ENCODE results near the gene GPR132. TPM values are rescaled to one million over a fixed set of nuclear protein-coding genes. Genes with fewer than 3 reads are reported as not detected.

The GPR132 gene
- total RNA-seq, 2 experiments from 2014 or later, result 64.4 to 66.7 TPM

- H3K27ac Mint-ChIP-seq, result peak overlapping the region; percentile 79
- peaks cover 64% of the 10 kb centered on the region for H3K36me3 Mint-ChIP-seq (ENCODE audit: low read depth)
- Histone ChIP-seq H3K9me3 (ENCODE audit: control insufficient read depth in 1 of 2, insufficient read depth in 1 of 2, low read length in 2 of 2) (no peaks in the 10 kb centered on the region), H3K4me3 (ENCODE audit: low read length) (no peak overlapping the region), H3K27me3 (ENCODE audit: control insufficient read depth in 1 of 2, insufficient read depth in 2 of 2, low read length in 2 of 2) (no peaks in the 10 kb centered on the region), H3K27ac (ENCODE audit: low read depth in 1 of 2, low read length in 2 of 2) (no peak overlapping the region), H3K36me3 (ENCODE audit: insufficient read depth, low read length) (peaks cover 65% of the 10 kb centered on the region), H3K4me1 (ENCODE audit: insufficient read depth, low read length) (no peaks in the 10 kb centered on the region)
- ChIA-PET POLR2A (no interaction called here), CTCF (no interaction called here)
- TF ChIP-seq CTCF (IDR thresholded peaks at IDR 0.05), result no peak
- no peaks in the 10 kb centered on the region for H3K27me3 Mint-ChIP-seq
- H3K4me3 Mint-ChIP-seq, result peak overlapping the region; percentile 20
- intact Hi-C loops (cut with DNase I, micrococcal nuclease), result no loop called here
- H3K9me3 Mint-ChIP-seq, result no peaks in the 10 kb centered on the region
- DNase-seq (peak in 1 of 14 experiments; percentile 1), ATAC-seq (ENCODE audit: poor library complexity) (no peak)
- H3K4me1 Mint-ChIP-seq (ENCODE audit: low read depth), result peaks cover 10% of the 10 kb centered on the region
Observed at GRCh38 chr14:105051182-105052109, 13.8 kb downstream of the GPR132 start.

DNA sequence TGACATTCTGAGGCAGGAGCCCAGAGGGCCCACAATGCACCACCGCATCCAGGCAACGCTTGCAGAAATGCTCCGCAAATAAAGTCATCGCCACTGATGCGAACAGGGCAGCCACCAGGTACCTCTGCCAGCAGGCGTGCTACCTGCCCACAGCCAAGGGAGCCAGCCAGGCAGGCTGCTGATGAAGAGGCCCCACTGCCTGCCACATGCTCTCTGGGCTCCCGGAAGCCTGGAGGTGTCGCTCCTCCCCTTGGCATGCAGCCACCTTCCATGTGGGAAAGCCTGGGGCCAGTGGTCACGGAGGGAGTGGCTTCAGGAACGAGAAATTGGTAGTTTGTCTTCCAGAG, 14.7 kb downstream of the GPR132 start:
- H3K27me3 Mint-ChIP-seq, result no peaks in the 10 kb centered on the region
- peaks cover 16% of the 10 kb centered on the region for H3K4me1 Mint-ChIP-seq (ENCODE audit: low read depth)
- no peak overlapping the region for H3K27ac Mint-ChIP-seq
- TF ChIP-seq CTCF (IDR thresholded peaks at IDR 0.05), result no peak
- no peak overlapping the region for H3K27ac ChIP-seq (ENCODE audit: low read depth in 1 of 2, low read length in 2 of 2)
- peaks cover 7% of the 10 kb centered on the region for H3K4me1 ChIP-seq (ENCODE audit: insufficient read depth, low read length)
- no peak overlapping the region for H3K4me3 ChIP-seq (ENCODE audit: low read length)
- ATAC-seq (ENCODE audit: poor library complexity), result no peak
- intact Hi-C loops (cut with DNase I, micrococcal nuclease), result no loop called here
- H3K4me3 Mint-ChIP-seq, result no peak overlapping the region
- H3K36me3 Mint-ChIP-seq (ENCODE audit: low read depth), result peaks cover 60% of the 10 kb centered on the region
- no peaks in the 10 kb centered on the region for H3K9me3 Mint-ChIP-seq
- no peaks in the 10 kb centered on the region for H3K9me3 ChIP-seq (ENCODE audit: control insufficient read depth in 1 of 2, insufficient read depth in 1 of 2, low read length in 2 of 2)
- H3K27me3 ChIP-seq (ENCODE audit: control insufficient read depth in 1 of 2, insufficient read depth in 2 of 2, low read length in 2 of 2), result no peaks in the 10 kb centered on the region
- POLR2A ChIA-PET, result no interaction called here
- DNase-seq, result peak in 1 of 14 experiments; percentile 3
- CTCF ChIA-PET, result no interaction called here
- peaks cover 56% of the 10 kb centered on the region for H3K36me3 ChIP-seq (ENCODE audit: insufficient read depth, low read length)

DNA sequence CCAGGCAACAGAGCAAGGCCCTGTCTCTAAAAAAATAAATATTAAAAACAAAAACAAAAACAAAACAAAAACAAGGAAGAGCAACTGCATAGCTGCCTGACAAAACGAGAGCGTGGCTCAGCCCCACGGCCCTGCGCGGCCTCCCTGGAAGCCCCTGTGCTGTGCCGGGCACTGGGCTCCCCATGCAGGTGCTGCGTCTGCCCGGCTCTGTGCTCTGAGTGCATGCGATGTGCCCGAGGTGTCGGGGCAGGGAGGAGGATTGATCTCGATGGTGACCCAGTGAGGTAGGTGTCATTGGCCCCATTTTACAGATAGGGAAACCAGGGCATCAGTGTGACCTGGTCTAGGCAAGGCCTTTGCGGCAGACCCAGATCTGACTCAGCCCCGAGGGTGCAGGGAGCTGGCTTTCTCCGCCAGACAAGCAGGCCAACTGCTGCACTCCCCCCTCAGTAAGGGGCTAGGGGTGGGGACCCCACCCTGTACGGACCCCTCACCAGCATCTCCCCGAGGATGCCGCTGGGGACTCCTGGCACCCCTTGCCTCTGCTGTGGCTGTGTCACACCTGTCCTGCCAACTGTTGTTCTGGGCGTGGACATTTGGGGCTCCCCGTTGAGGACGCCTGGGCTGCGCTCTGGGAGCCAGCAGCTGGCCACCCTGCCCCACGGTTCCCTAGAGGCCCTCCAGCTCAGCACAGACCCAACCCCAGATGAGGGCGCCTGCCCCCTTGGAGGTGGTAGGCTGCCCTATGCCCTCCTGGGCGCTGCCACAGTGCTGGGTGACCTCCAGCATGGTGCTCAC, 15.3 kb downstream of the GPR132 start:
- TF ChIP-seq CTCF (IDR thresholded peaks at IDR 0.05), result no peak
- Histone ChIP-seq H3K4me1 (ENCODE audit: insufficient read depth, low read length) (peaks cover 10% of the 10 kb centered on the region), H3K4me3 (ENCODE audit: low read length) (no peak overlapping the region), H3K27ac (ENCODE audit: low read depth in 1 of 2, low read length in 2 of 2) (no peak overlapping the region), H3K36me3 (ENCODE audit: insufficient read depth, low read length) (peaks cover 51% of the 10 kb centered on the region), H3K27me3 (ENCODE audit: control insufficient read depth in 1 of 2, insufficient read depth in 2 of 2, low read length in 2 of 2) (no peaks in the 10 kb centered on the region), H3K9me3 (ENCODE audit: control insufficient read depth in 1 of 2, insufficient read depth in 1 of 2, low read length in 2 of 2) (no peaks in the 10 kb centered on the region)
- DNase-seq (peak in 1 of 14 experiments; percentile 2), ATAC-seq (ENCODE audit: poor library complexity) (no peak)
- CTCF ChIA-PET, result interaction anchor here (0.7 kb wide), 1 partner anchor 37 kb away, joined by 3 read pairs; no protein-coding TSS in a partner anchor
- Mint-ChIP-seq H3K9me3 (no peaks in the 10 kb centered on the region), H3K27me3 (peaks cover under 1% of the 10 kb centered on the region), H3K27ac (no peak overlapping the region), H3K4me1 (ENCODE audit: low read depth) (peaks cover 17% of the 10 kb centered on the region), H3K4me3 (no peak overlapping the region), H3K36me3 (ENCODE audit: low read depth) (peaks cover 54% of the 10 kb centered on the region)
- POLR2A ChIA-PET, result no interaction called here
- intact Hi-C loops (cut with DNase I, micrococcal nuclease), result loop anchor here in 1 of 2 experiments (5.0 kb wide), 1 partner anchor 302 kb away; no protein-coding TSS in a partner anchor
